GM12878 (cell line): ENCODE results near the gene PPP2R5C.

Experiments
- CREB1 ChIP-seq: IDR thresholded peaks from 2 replicates; pipeline ENCODE4 v1.6.1; 2012; ENCODE audit warnings: low read depth, mild to moderate bottlenecking, inconsistent platforms
- EP300 ChIP-seq, 2 experiments: fragments of 150-350 bp in 1 of 2; IDR thresholded peaks; 2 replicates each; pipeline ENCODE4 v1.6.1; 2011 to 2012; ENCODE audit warnings: low read depth in 2 of 2, low read length in 2 of 2, borderline replicate concordance in 1 of 2, improper control_type of control experiment in 1 of 2, inconsistent platforms in 1 of 2; ENCODE audit not compliant: control insufficient read depth in 1 of 2
- LARP7 ChIP-seq: fragments of 450-650 bp; IDR thresholded peaks from 2 replicates; pipeline ENCODE4 v1.6.1; 2017; ENCODE audit warnings: mild to moderate bottlenecking
- POLR2A ChIP-seq: IDR thresholded peaks from 2 replicates; pipeline ENCODE4 v1.6.1; 2011; ENCODE audit warnings: low read depth, mild to moderate bottlenecking, low read length
- POLR2AphosphoS2 ChIP-seq: IDR thresholded peaks from 2 replicates; pipeline ENCODE4 v1.6.1; 2011; ENCODE audit warnings: low read depth, mild to moderate bottlenecking, low read length, improper control_type of control experiment, moderate library complexity
- RCOR1 ChIP-seq: conservative IDR thresholded peaks from 2 replicates; pipeline ENCODE4 v1.6.1; 2012; ENCODE audit warnings: low read depth, low read length, improper control_type of control experiment
- SMC3 ChIP-seq: IDR thresholded peaks from 2 replicates; pipeline ENCODE4 v1.6.1; 2011; ENCODE audit warnings: low read length, improper control_type of control experiment, borderline replicate concordance
- YY1 ChIP-seq: IDR thresholded peaks from 2 replicates; pipeline ENCODE4 v1.6.1; 2011; ENCODE audit warnings: low read depth, mild to moderate bottlenecking, low read length
- TF ChIP-seq, protein P1 (sequence below), 3 experiments: IDR thresholded peaks in 2 of 3; conservative IDR thresholded peaks in 1 of 3; 2 replicates each; pipeline ENCODE4 v1.5.1; 2011; ENCODE audit warnings: low read depth in 3 of 3, low read length in 3 of 3, mild to moderate bottlenecking in 3 of 3, control low read depth in 2 of 3, moderate library complexity in 2 of 3, inconsistent platforms in 1 of 3, mixed read lengths in 1 of 3; ENCODE audit not compliant: control insufficient read depth in 2 of 3, insufficient read depth in 1 of 3; ENCODE audit errors: extremely low read depth in 1 of 3

DNA sequence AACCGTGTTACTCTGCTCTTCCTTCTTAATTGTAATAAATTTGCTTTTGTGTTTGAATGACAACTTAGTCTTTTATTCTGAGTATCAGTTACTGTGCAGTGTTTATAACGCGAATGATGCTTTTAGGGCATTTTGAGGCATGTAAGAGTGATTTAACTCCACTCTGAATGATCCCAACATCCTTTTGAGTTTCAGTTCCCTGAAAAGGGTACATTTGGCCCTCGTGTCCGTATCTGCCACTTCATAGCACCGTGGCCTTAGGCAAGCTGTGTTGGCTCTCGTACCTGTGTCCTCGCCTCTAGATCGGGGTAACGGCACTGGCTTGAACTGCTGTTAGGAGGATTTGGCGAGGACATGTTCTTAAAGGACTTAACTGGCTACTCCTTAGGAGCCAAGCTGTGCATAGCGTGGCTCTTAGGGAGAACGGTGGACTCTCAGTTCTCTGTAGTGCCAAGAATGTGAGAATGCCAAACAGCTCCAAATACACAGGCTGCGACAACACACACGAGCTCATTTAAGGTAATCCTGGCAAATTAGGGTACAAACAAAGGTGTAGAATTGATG lies 92.0 kb downstream of the PPP2R5C start:
- TF ChIP-seq LARP7 = no peak
- TF ChIP-seq SMC3 = no peak
- TF ChIP-seq, protein P1, sequence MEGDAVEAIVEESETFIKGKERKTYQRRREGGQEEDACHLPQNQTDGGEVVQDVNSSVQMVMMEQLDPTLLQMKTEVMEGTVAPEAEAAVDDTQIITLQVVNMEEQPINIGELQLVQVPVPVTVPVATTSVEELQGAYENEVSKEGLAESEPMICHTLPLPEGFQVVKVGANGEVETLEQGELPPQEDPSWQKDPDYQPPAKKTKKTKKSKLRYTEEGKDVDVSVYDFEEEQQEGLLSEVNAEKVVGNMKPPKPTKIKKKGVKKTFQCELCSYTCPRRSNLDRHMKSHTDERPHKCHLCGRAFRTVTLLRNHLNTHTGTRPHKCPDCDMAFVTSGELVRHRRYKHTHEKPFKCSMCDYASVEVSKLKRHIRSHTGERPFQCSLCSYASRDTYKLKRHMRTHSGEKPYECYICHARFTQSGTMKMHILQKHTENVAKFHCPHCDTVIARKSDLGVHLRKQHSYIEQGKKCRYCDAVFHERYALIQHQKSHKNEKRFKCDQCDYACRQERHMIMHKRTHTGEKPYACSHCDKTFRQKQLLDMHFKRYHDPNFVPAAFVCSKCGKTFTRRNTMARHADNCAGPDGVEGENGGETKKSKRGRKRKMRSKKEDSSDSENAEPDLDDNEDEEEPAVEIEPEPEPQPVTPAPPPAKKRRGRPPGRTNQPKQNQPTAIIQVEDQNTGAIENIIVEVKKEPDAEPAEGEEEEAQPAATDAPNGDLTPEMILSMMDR (IDR thresholded peaks at IDR 0.05 in 2 of 3, conservative IDR thresholded peaks at IDR 0.05 in 1 of 3; ENCODE audit: control insufficient read depth in 2 of 3, extremely low read depth in 1 of 3, insufficient read depth in 1 of 3, low read depth in 3 of 3, low read length in 3 of 3) = no peak
- TF ChIP-seq POLR2AphosphoS2 = no peak
- TF ChIP-seq RCOR1 = no peak
- TF ChIP-seq YY1 = no peak
- no peak for TF ChIP-seq POLR2A
- TF ChIP-seq EP300 (IDR thresholded peaks at IDR 0.05; ENCODE audit: borderline replicate concordance in 1 of 2, control insufficient read depth in 1 of 2, low read depth in 2 of 2, low read length in 2 of 2) = no peak
- TF ChIP-seq CREB1 = no peak
